Measurements from ENCODE around the gene SLC4A1. TPM values are rescaled to one million over a fixed set of nuclear protein-coding genes. Genes with fewer than 3 reads are reported as not detected.
A peak's percentile ranks its signal among the peaks of the same experiment; 100 is the strongest.

The SLC4A1 gene
- total RNA-seq, 1 donor = not detected

GRCh38 chr17:44284024-44284400 lies 16.1 kb upstream of the SLC4A1 start:
- no peak for DNase-seq (ENCODE audit: low read depth)
- TF ChIP-seq CTCF (IDR thresholded peaks at IDR 0.05; ENCODE audit: insufficient read depth, low read depth, low read length) = no peak
- no peak overlapping the region for H3K4me3 ChIP-seq (ENCODE audit: low read depth, low read length)

DNA sequence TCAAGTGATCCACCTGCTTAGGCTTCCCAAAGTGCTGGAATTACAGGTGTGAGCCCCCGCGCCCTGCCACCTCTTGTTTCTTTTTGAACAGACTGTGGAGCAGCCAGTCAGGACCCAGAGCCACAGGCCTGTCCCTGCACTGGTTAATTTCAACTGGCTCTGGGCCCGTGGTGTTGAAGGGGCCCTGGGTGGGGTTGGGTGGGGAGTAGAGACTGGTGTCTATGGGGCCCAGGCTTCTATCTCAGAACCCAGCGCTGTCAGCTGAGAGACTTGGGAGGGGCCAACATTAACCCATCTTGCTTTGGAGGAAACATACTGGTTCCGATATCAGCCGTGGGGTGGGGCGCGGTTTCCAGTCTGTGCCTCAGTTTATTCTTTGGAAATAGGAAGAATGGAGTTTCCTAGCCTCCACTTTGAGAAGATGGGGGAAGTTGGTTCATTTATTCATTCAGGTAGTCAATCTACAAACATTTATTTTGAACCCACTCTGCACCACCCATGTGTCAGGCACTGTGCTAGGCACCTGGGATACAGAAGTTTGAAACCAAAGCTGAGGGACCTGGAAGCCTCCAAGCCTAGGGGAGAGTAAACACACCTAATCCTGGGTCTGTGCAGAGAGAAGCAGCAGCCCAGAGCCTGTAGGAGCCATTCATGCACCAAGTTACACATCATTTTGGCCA lies 15.5 kb upstream of the SLC4A1 start:
- DNase-seq (ENCODE audit: low read depth) = no peak
- no peak overlapping the region for H3K4me3 ChIP-seq (ENCODE audit: low read depth, low read length)
- TF ChIP-seq CTCF (IDR thresholded peaks at IDR 0.05; ENCODE audit: insufficient read depth, low read depth, low read length) = no peak

GRCh38 chr17:44282264-44282663 lies 14.3 kb upstream of the SLC4A1 start:
- no peak for TF ChIP-seq CTCF (IDR thresholded peaks at IDR 0.05; ENCODE audit: insufficient read depth, low read depth, low read length)
- H3K4me3 ChIP-seq (ENCODE audit: low read depth, low read length) = no peak overlapping the region

GRCh38 chr17:44281570-44281969 lies 13.6 kb upstream of the SLC4A1 start:
- DNase-seq (ENCODE audit: low read depth) = no peak
- no peak overlapping the region for H3K4me3 ChIP-seq (ENCODE audit: low read depth, low read length)
- no peak for TF ChIP-seq CTCF (IDR thresholded peaks at IDR 0.05; ENCODE audit: insufficient read depth, low read depth, low read length)

More at GRCh38 chr17:44282264-44282663, 14.3 kb upstream of the SLC4A1 start:
- DNase-seq (ENCODE audit: low read depth) = no peak

GRCh38 chr17:44280392-44280937 lies 12.5 kb upstream of the SLC4A1 start:
- H3K4me3 ChIP-seq (ENCODE audit: low read depth, low read length) = no peak overlapping the region
- DNase-seq (ENCODE audit: low read depth) = no peak
- no peak for TF ChIP-seq CTCF (IDR thresholded peaks at IDR 0.05; ENCODE audit: insufficient read depth, low read depth, low read length)

GRCh38 chr17:44279666-44280391 lies 11.9 kb upstream of the SLC4A1 start:
- TF ChIP-seq CTCF (IDR thresholded peaks at IDR 0.05; ENCODE audit: insufficient read depth, low read depth, low read length) = no peak
- no peak overlapping the region for H3K4me3 ChIP-seq (ENCODE audit: low read depth, low read length)
- DNase-seq (ENCODE audit: low read depth) = peak; percentile 98

Measured in fibroblast of villous mesenchyme (primary cell).